ENCODE data around the gene EVPLL. TPM values are rescaled to one million over a fixed set of nuclear protein-coding genes. Genes with fewer than 3 reads are reported as not detected.
"Not testable (repeated sequence)": the region's sequence is repeated elsewhere in the genome, so short reads cannot be mapped to it uniquely, and the experiment has no call there.

Gene EVPLL
- polyA plus RNA-seq, 4 donors, result 0.54 to 0.67 TPM; not detected in 2

GRCh38 chr17:18425593-18425992 is 48.0 kb downstream of the EVPLL start:
- not testable (repeated sequence) for DNase-seq; H3K36me3 ChIP-seq (ENCODE audit: control insufficient read depth in 3 of 3, insufficient read depth in 2 of 3, low read depth in 1 of 3, low read length in 3 of 3); FAIRE-seq; H3K27ac ChIP-seq (ENCODE audit: low read depth in 1 of 3, low read length in 2 of 3); H3K4me1 ChIP-seq (ENCODE audit: control insufficient read depth in 3 of 3, insufficient read depth in 2 of 3, low read depth in 1 of 3, low read length in 2 of 3); H3K27me3 ChIP-seq (ENCODE audit: control insufficient read depth in 3 of 3, insufficient read depth in 3 of 3, low read length in 3 of 3); H3K4me3 ChIP-seq (ENCODE audit: low read depth in 1 of 3, low read length in 3 of 3); H3K9me3 ChIP-seq (ENCODE audit: control insufficient read depth in 2 of 2, insufficient read depth in 1 of 2, low read depth in 1 of 2, low read length in 1 of 2)
- 58 to 82% (median 72%) methylated on average over 4 of the region's 6 CpGs for WGBS, 3 donors

DNA sequence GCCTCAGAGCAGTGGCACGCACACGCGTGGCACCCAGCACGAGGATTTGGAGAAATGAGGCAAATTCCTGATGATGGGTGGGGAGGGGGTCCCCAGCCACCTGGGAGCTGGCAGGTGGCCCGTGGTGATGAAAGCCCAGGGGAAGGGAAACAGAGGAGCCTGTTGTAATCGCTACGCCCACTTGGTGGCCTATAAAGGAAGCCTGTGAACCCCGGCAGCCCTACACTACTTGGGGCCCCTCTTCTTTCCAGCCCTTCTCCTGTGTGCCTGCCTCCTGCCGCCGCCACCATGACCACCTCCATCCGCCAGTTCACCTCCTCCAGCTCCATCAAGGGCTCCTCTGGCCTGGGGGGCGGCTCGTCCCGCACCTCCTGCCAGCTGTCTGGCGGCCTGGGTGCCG is 49.1 kb downstream of the EVPLL start:
- not testable (repeated sequence) for H3K36me3 ChIP-seq (ENCODE audit: control insufficient read depth in 3 of 3, insufficient read depth in 2 of 3, low read depth in 1 of 3, low read length in 3 of 3); DNase-seq; FAIRE-seq; H3K9me3 ChIP-seq (ENCODE audit: control insufficient read depth in 2 of 2, insufficient read depth in 1 of 2, low read depth in 1 of 2, low read length in 1 of 2); H3K27me3 ChIP-seq (ENCODE audit: control insufficient read depth in 3 of 3, insufficient read depth in 3 of 3, low read length in 3 of 3); H3K4me1 ChIP-seq (ENCODE audit: control insufficient read depth in 3 of 3, insufficient read depth in 2 of 3, low read depth in 1 of 3, low read length in 2 of 3); H3K27ac ChIP-seq (ENCODE audit: low read depth in 1 of 3, low read length in 2 of 3); H3K4me3 ChIP-seq (ENCODE audit: low read depth in 1 of 3, low read length in 3 of 3)
- WGBS, 3 donors, result no CpG with 5 or more reads among the region's 16 CpGs

- DNase-seq; H3K27me3 ChIP-seq (ENCODE audit: control insufficient read depth in 3 of 3, insufficient read depth in 3 of 3, low read length in 3 of 3); H3K9me3 ChIP-seq (ENCODE audit: control insufficient read depth in 2 of 2, insufficient read depth in 1 of 2, low read depth in 1 of 2, low read length in 1 of 2); H3K27ac ChIP-seq (ENCODE audit: low read depth in 1 of 3, low read length in 2 of 3); FAIRE-seq; H3K4me3 ChIP-seq (ENCODE audit: low read depth in 1 of 3, low read length in 3 of 3); H3K36me3 ChIP-seq (ENCODE audit: control insufficient read depth in 3 of 3, insufficient read depth in 2 of 3, low read depth in 1 of 3, low read length in 3 of 3); H3K4me1 ChIP-seq (ENCODE audit: control insufficient read depth in 3 of 3, insufficient read depth in 2 of 3, low read depth in 1 of 3, low read length in 2 of 3): not testable (repeated sequence)
- WGBS, 3 donors, result no CpG with 5 or more reads among the region's 9 CpGs
These were observed 54.6 kb downstream of the EVPLL start for GRCh38 chr17:18432206-18432605.

Other genes starting within 250 kb of the EVPLL start
- gene ALKBH5, start 193.9 kb upstream of the EVPLL start, polyA plus RNA-seq, result 10 to 100 TPM; 36.2 to 60.1 (median 40.6) TPM
- gene LLGL1, start 152.1 kb upstream of the EVPLL start, polyA plus RNA-seq, result 10 to 100 TPM in 1 of 4 donors, 1 to 10 TPM in 3; 2.5 to 15.6 (median 6.2) TPM
- 100 to 1,000 TPM; 152 to 360 (median 210) TPM for gene FLII, start 119.0 kb upstream of the EVPLL start, polyA plus RNA-seq
- 10 to 100 TPM in 1 of 4 donors, 1 to 10 TPM in 3; 4.9 to 13.4 (median 7.0) TPM for gene MIEF2, start 117.1 kb upstream of the EVPLL start, polyA plus RNA-seq
- 10 to 100 TPM in 3 of 4 donors, 1 to 10 TPM in 1; 8.1 to 23.8 (median 15.5) TPM for gene TOP3A, start 62.8 kb upstream of the EVPLL start, polyA plus RNA-seq
- 10 to 100 TPM in 1 of 4 donors, 1 to 10 TPM in 3; 3.4 to 20.4 (median 6.6) TPM for gene SMCR8, start 62.5 kb upstream of the EVPLL start, polyA plus RNA-seq
- gene SHMT1, start 14.2 kb upstream of the EVPLL start, polyA plus RNA-seq, result 100 to 1,000 TPM in 1 of 4 donors, 10 to 100 TPM in 3; 19.2 to 202 (median 75.4) TPM
- gene LGALS9C, start 99.0 kb downstream of the EVPLL start, polyA plus RNA-seq, result 10 to 100 TPM in 1 of 4 donors, 1 to 10 TPM in 3; 1.2 to 18.0 (median 7.2) TPM

All from small intestine (tissue), 7 donors.